OCI-M2 (cell line): ENCODE results near the gene XPR1.

Source experiments
- DNase-seq: peaks from one replicate; lab custom pipeline; 2025; ENCODE audit not compliant: unreplicated experiment; lab: John Stamatoyannopoulos, UW

The XPR1 gene

DNA sequence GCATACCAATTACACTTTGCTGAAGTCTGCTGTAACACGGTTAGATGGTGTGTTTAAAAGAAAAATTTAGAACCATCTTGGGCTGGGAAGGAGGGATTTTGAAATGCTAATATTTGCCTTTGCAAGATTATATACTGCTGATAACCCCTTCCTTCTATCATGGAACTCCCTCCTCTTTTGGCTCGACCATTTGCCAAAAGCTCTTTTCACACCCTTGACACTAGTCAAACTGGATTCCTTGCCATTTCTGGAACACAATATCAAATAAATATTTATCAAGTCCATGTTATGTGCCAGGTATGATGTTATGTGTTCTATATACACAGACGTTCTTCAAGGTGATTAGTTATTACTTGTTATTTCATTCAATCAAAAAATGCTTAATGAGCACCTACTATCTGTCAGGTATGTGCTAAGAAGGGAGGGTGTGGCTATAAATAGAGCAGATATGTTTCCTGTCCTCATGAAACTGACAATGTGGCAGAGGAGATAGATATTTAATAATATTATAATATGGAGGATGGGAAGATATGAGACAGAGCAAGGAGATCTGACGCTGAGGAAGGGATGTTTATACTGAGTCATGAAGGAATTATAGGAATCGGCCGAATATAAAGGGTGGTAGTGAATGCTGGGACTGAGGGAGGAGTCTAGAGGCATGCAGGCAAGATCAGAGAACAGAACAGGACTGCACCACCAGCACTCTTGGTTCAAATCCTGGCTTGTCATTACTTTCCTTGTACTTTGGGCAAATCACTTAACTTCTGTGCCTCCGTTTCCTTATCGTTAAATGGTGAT lies 16.1 kb upstream of the XPR1 start:
- DNase-seq, result no peak

- DNase-seq, result no peak
These were observed 15.4 kb upstream of the XPR1 start for GRCh38 chr1:180616439-180616838.

GRCh38 chr1:180617774-180618395 lies 13.9 kb upstream of the XPR1 start:
- DNase-seq, result no peak

DNA sequence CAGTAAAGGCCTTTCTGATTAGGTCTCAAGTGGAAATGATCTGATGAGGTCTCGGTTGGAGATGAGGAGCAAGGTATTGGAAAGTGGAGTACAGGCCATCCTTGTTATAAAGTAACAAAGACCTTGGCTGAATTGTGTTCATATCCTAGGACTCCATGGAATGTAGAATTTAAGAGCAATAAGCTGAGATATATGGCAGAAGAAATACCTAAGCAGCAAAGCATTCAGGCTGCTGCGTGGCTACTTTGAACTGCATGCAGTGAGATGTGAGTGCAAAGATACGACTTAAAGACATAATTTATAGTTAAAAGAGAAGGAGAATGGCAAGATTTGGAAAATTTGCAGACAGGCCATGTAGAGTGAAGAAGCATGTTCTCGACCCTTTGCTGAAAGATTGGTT lies 11.2 kb upstream of the XPR1 start:
- no peak for DNase-seq

- no peak for DNase-seq
These were observed 8.9 kb upstream of the XPR1 start for GRCh38 chr1:180622658-180623508.

DNA sequence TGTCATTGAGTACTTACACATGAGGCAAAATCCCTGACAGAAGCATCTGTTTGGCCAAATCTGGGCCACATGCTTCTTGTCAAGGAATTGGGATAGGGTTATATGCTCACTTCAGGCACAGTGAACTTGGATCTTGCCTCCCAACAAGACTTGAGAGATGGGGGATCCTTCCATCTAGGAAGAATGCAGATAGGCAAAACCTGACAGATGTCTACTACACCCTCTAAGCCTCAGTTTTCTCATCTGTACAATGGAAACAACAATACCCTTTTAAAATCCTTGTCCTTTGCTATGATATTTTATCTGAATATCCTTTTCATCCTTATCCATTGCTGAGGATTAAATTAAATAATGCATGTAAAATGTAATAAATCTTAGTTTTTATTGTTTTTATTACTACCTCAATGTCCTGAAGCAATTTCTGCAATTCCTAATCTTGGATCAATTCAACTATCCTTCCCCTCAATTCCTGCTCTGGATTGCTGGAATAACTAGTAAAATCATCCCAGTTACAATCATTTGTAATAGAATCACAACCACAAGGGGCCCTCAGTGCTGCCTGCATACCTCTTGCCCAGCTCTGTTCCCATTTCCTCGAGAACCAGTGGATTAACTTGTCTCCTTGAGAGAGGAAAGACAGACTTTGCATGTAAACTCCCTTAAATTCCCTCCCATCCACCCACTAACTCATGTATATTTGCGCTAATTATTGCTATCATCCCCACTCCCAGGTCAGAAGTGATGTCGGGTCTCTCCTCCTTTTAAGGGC lies 8.1 kb upstream of the XPR1 start:
- no peak for DNase-seq

DNA sequence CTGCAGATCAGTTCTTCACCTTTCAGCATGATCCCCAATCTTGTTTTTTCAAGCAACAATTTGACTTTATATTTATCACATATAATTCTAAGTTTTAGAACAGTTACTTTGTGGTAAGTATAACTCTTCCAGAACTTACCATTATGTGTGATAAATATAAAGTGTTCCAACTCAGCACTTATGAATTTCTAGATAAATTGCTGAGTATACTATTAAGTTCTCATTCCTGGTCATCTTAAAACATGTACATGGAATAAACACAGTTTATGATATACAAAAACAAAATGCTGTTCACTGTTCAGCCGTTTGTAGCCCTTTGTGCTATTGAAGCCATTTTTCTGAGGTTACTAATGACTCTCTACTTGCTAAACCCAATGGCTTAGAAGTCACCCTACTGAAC lies 5.1 kb upstream of the XPR1 start:
- no peak for DNase-seq

DNA sequence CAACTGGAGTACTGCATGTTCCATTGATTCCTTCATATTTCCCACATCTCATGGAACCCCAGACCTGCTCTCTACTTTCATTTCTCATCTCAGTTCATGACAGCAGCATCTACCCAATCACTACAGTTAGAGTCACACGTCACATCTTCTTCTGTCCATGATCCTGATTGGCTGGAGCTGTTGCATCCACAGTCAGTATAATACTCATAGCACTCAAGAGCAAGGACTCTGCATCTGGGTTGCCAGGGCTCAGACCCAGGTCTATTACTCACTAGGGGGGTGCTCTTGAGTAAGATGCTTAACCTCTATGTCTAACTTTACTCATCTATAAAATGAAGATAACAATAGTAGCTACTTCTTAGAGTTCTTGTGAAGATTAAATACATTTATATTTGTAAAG lies 4.4 kb upstream of the XPR1 start:
- no peak for DNase-seq

DNA sequence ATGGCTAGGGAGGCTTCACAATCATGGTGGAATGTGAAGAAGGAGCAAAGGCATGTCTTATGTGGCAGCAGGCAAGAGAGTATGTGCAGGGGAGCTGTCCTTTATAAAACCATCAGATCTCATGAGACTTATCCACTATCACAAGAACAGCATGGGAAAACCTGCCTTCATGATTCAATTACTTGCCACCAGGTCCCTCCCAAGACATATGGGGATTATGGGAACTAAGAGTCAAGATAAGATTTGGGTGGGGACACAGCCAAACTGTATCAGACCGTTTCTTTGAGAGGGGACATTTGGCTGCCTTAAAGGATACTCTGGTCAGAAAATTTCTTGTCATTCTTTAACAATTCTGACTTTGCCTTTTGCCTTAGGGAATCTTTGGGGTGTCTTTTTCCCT lies 3.2 kb upstream of the XPR1 start:
- no peak for DNase-seq

DNA sequence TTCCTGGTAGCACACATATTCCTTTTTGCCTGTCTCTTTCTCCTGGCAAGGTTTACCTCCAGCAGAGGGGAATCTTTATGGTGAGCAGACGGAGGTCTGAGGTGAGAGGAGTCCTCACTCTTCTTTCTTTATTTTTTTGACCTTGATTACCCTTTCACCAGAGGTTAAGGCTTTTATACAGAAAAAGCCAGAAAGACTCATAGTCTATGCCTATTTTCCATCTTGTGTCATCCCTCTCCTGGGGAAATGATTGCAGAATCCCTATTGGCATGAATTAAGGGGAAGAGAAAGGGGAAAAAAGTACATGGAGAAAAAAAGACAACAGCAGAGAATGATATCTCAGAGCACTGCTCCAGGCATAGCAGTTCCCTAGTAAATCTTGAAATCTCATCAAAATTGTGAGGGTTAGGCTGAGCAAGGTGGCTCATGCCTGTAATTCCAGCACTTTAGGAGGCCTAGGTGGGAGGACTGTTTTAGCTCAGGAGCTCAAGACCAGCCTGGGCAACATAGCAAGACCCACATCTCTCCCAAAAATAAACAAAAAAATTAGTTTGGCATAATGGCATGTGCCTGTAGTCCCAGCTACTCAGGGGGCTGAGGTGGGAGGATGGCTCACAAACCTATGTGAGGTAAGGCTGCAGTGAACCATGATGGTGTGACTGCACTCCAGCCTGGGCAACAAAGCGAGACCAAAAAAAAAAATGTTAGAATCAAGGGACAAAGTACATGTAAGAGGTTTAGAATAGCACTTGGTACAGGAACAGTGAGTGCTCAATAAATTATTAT lies 1.2 kb upstream of the XPR1 start:
- DNase-seq, result no peak

GRCh38 chr1:180631194-180631765 lies 542 bp upstream of the XPR1 start:
- DNase-seq, result no peak

DNA sequence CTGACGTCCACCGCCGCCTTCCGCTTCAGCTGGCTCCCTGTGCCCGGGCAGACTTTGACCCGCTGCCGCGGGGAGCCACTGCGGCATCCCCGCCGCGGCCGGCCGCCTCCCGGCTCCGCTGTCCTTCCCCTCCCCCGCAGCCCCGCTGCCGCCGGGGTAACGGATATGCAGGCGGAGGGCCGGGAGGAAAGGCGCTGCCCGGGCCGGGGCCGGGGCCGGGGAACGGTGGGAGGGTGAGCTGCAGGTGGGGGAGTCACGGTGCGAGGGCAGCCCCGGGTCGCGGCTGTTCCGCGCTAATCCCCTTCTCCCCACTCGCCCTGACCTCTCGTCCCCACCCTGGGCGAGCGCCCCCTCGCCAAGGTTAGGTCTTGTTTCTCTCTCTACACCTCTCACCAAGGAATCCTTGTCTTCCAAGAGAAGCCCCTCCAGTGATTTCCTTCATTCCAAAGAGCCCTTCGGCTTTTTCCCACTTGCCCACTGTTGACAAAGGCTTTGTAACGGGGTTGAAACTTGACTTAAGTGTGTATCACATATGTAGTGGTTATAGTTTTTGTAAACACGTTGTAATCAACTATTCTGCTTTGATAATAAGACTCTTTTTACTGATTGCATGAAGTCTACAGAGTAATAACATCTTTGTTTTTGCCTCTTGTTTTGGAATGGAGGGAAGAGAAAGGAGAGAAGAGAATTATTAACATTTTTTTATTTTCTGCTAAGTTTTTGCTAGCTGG lies 669 bp downstream of the XPR1 start:
- no peak for DNase-seq

GRCh38 chr1:180633057-180634056 lies 1.5 kb downstream of the XPR1 start:
- DNase-seq, result no peak

DNA sequence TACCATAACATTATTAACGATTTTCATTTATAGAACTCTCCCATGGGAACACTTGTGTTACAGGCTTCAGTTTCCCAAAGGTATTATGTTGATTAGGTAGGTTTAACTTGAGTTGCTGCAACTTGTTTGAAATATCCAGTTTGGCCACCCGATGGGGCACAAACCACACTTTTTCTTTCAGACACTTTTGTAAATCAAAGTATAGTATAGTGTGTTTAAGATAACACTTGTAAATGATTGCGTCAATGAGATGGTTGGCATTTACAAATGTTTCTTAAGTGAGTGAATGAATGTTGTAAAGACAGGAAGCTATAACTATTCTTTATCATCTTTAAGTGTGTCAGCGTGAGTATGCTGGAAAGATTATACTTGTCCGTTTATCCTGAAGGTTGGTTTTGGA lies 4.3 kb downstream of the XPR1 start:
- no peak for DNase-seq

GRCh38 chr1:180639871-180640270 lies 8.0 kb downstream of the XPR1 start:
- DNase-seq, result no peak

DNA sequence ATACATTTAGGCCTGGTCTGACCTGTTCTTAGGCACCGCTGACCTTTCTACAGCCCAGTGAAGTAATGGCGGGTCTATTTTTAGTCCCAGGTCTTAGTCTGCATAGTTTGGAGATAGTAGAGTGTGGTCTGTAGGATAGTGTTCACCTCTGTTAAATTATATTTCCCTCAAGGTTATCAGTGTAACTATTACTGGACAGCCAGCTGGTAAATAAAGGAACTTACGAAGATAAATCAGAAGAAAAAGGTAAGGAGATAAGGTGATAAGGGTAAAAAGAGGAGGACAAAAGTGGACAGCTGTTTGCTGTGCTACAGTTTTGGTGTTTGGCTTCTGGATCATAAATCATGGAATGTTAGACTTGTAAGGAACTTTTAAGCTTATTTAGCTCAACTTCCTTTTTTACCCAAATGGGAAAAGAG lies 8.7 kb downstream of the XPR1 start:
- DNase-seq, result no peak

- DNase-seq, result no peak
These were observed 9.8 kb downstream of the XPR1 start for GRCh38 chr1:180641662-180642061.

DNA sequence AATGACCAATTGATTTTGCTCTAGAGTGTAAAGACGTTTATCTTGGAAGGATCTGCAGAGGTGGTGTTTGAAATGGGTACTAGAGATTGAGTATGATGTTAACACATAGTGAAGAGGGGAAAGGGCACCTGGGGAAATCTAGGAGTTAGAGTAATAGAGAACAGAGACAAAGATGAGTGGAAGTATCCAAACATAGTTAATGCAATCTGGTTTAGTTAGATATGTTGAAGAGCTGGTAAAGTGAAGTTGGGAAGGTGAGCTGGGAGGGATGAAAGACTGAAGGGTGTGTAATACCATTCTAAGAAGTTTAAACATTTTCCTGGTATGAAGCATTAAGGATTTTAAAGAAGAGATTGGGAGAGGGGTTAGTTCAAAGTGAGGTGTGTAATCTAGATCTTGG lies 11.0 kb downstream of the XPR1 start:
- DNase-seq, result no peak
